RWPE2 (cell line): ENCODE data around the gene ARHGEF28.

Source experiments
- ATAC-seq: fragments of 200-7000 bp; cut with Tn5 transposase; 3 replicates; pipeline ENCODE4 v1.9.1; 2021; ENCODE audit warnings: low read depth
- DNase-seq: peaks from one replicate; pipeline ENCODE4 v3.0.0-alpha.2; 2020; ENCODE audit warnings: low spot score
- H3K27ac ChIP-seq: fragments of 450-650 bp; 2 replicates; pipeline ENCODE4 v1.5.1; 2017; ENCODE audit warnings: mild to moderate bottlenecking; ENCODE audit not compliant: poor library complexity, severe bottlenecking
- H3K27me3 ChIP-seq: fragments of 250-450 bp; sonication (Bioruptor Pico); 2 replicates; pipeline ENCODE4 v1.5.1; 2021; ENCODE audit warnings: mild to moderate bottlenecking, moderate library complexity; ENCODE audit not compliant: insufficient read depth, poor library complexity, severe bottlenecking
- H3K36me3 ChIP-seq: fragments of 250-450 bp; sonication (Bioruptor Pico); 2 replicates; pipeline ENCODE4 v1.5.1; 2020; ENCODE audit warnings: low read depth, mild to moderate bottlenecking, moderate library complexity
- H3K4me1 ChIP-seq: fragments of 250-450 bp; sonication (Bioruptor Pico); 2 replicates; pipeline ENCODE4 v1.5.1; 2021; ENCODE audit warnings: mild to moderate bottlenecking, moderate library complexity; ENCODE audit not compliant: insufficient read depth, poor library complexity, severe bottlenecking
- H3K4me3 ChIP-seq: fragments of 250-450 bp; sonication (Bioruptor Pico); 2 replicates; pipeline ENCODE4 v1.5.1; 2021; ENCODE audit warnings: mild to moderate bottlenecking, moderate library complexity; ENCODE audit not compliant: severe bottlenecking
- H3K9me3 ChIP-seq: fragments of 250-450 bp; sonication (Bioruptor Pico); 2 replicates; pipeline ENCODE4 v1.5.1; 2021; ENCODE audit warnings: mild to moderate bottlenecking, moderate library complexity; ENCODE audit not compliant: severe bottlenecking
- TF ChIP-seq, protein P1 (sequence below): fragments of 450-650 bp; IDR thresholded peaks from one replicate; pipeline ENCODE4 v1.5.1; 2017; ENCODE audit warnings: mild to moderate bottlenecking, moderate library complexity; ENCODE audit not compliant: poor library complexity, severe bottlenecking

The ARHGEF28 gene

DNA sequence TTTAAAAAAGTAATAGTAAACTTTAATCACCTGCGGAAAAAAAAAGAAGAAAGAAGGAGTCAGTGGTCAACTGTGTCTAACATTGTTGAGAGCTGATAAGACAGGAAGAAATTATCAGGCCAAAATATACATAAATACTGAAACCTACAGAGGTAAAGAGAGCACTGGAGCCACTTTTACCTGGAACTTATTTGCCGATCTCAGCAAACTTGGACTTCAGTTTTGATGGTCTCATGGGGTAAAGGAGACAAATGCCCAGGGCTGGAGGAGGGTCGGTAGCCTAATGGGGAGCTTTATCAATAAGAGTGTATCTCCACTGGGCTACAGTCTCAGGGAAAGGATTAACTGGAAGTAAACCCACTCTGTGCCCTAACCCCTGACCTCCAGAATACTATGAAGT lies 26.6 kb upstream of the ARHGEF28 start:
- TF ChIP-seq, protein P1, sequence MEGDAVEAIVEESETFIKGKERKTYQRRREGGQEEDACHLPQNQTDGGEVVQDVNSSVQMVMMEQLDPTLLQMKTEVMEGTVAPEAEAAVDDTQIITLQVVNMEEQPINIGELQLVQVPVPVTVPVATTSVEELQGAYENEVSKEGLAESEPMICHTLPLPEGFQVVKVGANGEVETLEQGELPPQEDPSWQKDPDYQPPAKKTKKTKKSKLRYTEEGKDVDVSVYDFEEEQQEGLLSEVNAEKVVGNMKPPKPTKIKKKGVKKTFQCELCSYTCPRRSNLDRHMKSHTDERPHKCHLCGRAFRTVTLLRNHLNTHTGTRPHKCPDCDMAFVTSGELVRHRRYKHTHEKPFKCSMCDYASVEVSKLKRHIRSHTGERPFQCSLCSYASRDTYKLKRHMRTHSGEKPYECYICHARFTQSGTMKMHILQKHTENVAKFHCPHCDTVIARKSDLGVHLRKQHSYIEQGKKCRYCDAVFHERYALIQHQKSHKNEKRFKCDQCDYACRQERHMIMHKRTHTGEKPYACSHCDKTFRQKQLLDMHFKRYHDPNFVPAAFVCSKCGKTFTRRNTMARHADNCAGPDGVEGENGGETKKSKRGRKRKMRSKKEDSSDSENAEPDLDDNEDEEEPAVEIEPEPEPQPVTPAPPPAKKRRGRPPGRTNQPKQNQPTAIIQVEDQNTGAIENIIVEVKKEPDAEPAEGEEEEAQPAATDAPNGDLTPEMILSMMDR, result no peak
- H3K4me3 ChIP-seq, result no peak overlapping the region
- no peak for ATAC-seq
- no peaks in the 10 kb centered on the region for H3K36me3 ChIP-seq
- DNase-seq, result no peak
- peaks cover 8% of the 10 kb centered on the region for H3K4me1 ChIP-seq
- H3K9me3 ChIP-seq, result peaks cover 3% of the 10 kb centered on the region
- H3K27me3 ChIP-seq, result no peaks in the 10 kb centered on the region
- no peak overlapping the region for H3K27ac ChIP-seq

DNA sequence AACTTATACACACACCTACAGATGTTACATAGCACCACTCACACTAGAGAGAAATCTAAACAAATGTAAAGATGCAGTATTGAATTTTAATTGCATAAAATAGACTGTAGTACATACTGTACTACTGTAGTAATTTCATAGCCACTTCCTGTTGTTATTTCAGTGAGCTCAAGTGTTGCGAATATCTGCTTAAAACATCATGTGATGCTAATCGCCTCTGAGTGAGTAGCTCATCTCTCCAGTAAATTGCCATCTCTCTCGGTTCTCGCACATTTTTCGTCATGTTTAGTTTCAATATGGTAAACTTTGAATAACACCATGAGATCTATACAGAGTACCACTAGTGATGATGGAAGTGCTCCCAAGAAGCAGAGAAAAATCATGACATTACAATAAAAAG lies 22.0 kb upstream of the ARHGEF28 start:
- no peaks in the 10 kb centered on the region for H3K27me3 ChIP-seq
- no peaks in the 10 kb centered on the region for H3K36me3 ChIP-seq
- DNase-seq, result no peak
- TF ChIP-seq, protein P1, result no peak
- H3K9me3 ChIP-seq, result peaks cover 3% of the 10 kb centered on the region
- peaks cover 23% of the 10 kb centered on the region for H3K4me1 ChIP-seq
- H3K4me3 ChIP-seq, result no peak overlapping the region
- ATAC-seq, result no peak
- H3K27ac ChIP-seq, result peak overlapping the region; percentile 33

DNA sequence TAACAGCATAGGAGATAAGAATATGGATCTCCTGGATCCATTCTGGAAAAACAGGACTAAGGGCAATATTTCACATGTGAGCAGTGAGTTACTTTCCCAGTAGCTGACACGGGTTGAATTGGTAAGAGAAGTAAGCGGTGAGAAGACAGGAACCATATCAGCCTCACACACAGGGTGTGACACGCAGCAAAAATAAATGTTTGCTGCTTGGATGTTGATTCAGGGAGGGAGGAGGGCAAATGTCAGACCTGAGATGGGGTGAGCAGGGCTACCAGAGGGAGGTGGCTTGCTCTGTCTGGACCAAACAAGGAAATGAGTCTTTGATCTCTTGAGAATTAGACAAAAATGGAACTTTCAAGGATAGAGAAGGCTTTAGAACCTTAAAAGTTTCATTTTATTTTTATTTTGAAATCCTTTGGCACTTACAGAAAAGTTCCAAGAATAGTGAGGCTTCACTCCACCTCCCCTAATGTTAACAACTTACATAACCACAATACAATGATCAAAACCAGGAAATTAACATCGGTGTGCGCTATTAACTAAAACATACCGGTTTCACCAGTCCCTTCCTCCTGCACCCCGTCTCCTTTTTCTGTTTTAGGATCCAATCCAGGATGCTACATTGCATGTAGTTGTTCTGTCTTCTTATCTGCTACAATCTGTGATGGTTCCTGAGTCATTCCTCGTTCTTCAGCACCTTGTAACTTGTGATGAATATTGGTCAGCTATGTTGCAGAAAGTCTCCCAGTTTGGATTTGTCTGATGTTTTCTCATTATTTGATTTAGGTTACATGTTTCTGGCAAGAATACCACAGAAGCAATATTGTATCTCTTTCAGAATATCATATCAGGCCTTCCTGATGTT lies 20.5 kb upstream of the ARHGEF28 start:
- Histone ChIP-seq H3K36me3 (no peaks in the 10 kb centered on the region), H3K4me1 (peaks cover 23% of the 10 kb centered on the region), H3K27ac (peak overlapping the region; percentile 33), H3K4me3 (no peak overlapping the region), H3K9me3 (peaks cover 3% of the 10 kb centered on the region), H3K27me3 (no peaks in the 10 kb centered on the region)
- TF ChIP-seq, protein P1, result no peak
- no peak for DNase-seq
- peak; percentile 88 for ATAC-seq

DNA sequence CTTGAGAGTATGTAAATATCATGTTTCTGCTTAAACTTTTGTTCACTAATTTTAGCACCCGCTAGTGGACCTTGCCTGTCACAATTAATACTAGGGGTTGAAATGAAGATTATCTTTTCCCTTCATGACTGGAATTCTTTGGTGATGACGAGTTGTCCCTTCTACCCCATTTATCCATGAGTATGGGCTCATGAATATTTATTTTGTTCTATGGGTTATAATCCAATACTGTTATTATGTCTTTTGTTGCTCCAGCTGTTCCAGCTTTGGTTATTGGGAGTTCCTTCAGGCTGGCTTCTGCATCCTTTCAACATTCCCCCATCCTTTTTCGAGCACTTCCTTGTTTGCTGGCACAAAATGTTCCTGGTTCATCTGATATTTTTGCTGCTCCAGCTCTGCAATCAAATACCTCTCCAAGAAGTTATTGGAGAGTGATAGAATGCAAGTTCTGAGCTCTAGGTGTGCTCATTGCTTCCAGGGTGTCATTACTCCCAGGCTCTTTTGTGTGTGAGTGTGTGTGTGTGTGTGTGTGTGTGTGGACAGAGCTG lies 19.7 kb upstream of the ARHGEF28 start:
- ATAC-seq (no peak), DNase-seq (no peak)
- H3K9me3 ChIP-seq, result peaks cover under 1% of the 10 kb centered on the region
- no peaks in the 10 kb centered on the region for H3K27me3 ChIP-seq
- no peak overlapping the region for H3K4me3 ChIP-seq
- H3K36me3 ChIP-seq, result no peaks in the 10 kb centered on the region
- H3K4me1 ChIP-seq, result peaks cover 23% of the 10 kb centered on the region
- H3K27ac ChIP-seq, result peak overlapping the region; percentile 33
- TF ChIP-seq, protein P1, result peak; percentile 32

DNA sequence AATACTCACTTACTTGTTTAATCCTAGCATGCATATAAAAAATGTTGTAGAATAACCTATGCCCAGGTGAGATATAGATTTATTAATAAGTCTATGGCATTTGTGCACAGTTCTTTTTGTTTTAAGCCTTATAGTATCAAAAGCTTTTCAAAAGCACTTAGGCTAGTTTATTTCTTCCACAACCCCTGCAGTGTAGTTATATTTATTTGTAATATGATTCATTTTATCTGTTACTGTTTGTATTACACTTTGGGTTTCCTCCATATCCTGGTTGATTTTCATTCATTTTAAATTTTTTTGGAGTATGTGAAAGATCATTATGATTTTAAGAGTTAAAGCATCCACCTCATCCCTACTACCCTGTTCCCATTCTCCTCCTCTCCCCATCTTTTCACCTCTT lies 18.8 kb upstream of the ARHGEF28 start:
- ATAC-seq (no peak), DNase-seq (no peak)
- H3K4me1 ChIP-seq, result peaks cover 23% of the 10 kb centered on the region
- H3K27ac ChIP-seq, result no peak overlapping the region
- no peaks in the 10 kb centered on the region for H3K36me3 ChIP-seq
- H3K27me3 ChIP-seq, result no peaks in the 10 kb centered on the region
- no peaks in the 10 kb centered on the region for H3K9me3 ChIP-seq
- no peak overlapping the region for H3K4me3 ChIP-seq
- TF ChIP-seq, protein P1, result no peak
